SK-N-SH (cell line): Measurements from ENCODE around the gene HLA-E. TPM values are rescaled to one million over a fixed set of nuclear protein-coding genes. Genes with fewer than 3 reads are reported as not detected.

Experiments
- CTCF ChIA-PET: fragments of 300-600, 350-600 bp; formaldehyde crosslinking; extraction: SDS; loops from one replicate; lab custom pipeline; 2021; lab: Yijun Ruan, JAX
- POLR2A ChIA-PET: fragments of 350-600 bp; sonication (Branson Sonifier 250); formaldehyde crosslinking; extraction: SDS; loops from one replicate; lab custom pipeline; 2020; ENCODE audit warnings: antibody characterized with exemption, inconsistent platforms; lab: Yijun Ruan, JAX
- DNase-seq: peaks from one replicate; pipeline ENCODE4 v3.0.0; 2012
- H2AFZ ChIP-seq: fragments of 200-600 bp; sonication (generic); 2 replicates; pipeline ENCODE4 v1.8.1; 2016; ENCODE audit warnings: antibody characterized with exemption, mild to moderate bottlenecking, low read depth
- H3F3A ChIP-seq: fragments of 200-600 bp; sonication (generic); replicated peaks from 2 replicates; pipeline ENCODE3; 2016; ENCODE audit warnings: antibody characterized with exemption, mild to moderate bottlenecking; ENCODE audit not compliant: insufficient read depth
- H3K27ac ChIP-seq, 2 experiments: fragments of 200-500 bp in 1 of 2; fragments of 200-600 bp in 1 of 2; sonication (Bioruptor generic) in 1 of 2; sonication (generic), shearing (Covaris generic) in 1 of 2; 2 replicates each; pipeline versions ENCODE4 v1.5.1 to v1.6.1; 2014 to 2016; ENCODE audit warnings: low read depth in 2 of 2, inconsistent platforms in 1 of 2, low read length in 1 of 2, mild to moderate bottlenecking in 1 of 2, mixed read lengths in 1 of 2
- H3K27me3 ChIP-seq: fragments of 200-600 bp; sonication (generic), shearing (Covaris generic); 2 replicates; pipeline ENCODE4 v1.6.1; 2016; ENCODE audit warnings: mixed run types; ENCODE audit not compliant: insufficient read depth
- H3K36me3 ChIP-seq, 2 experiments: fragments of 200-500 bp in 1 of 2; fragments of 200-600 bp in 1 of 2; sonication (Bioruptor generic) in 1 of 2; sonication (generic) in 1 of 2; replicated peaks in 1 of 2; 2 replicates each; pipeline versions ENCODE3 to v1.5.1; 2014 to 2016; ENCODE audit warnings: low read length in 1 of 2, mild to moderate bottlenecking in 1 of 2; ENCODE audit not compliant: insufficient read depth in 2 of 2, control insufficient read depth in 1 of 2
- H3K4me1 ChIP-seq, 2 experiments: fragments of 200-500 bp in 1 of 2; fragments of 200-600 bp in 1 of 2; sonication (Bioruptor generic) in 1 of 2; sonication (generic), shearing (Covaris generic) in 1 of 2; 2 replicates each; pipeline versions ENCODE4 v1.5.1 to v1.6.1; 2014 to 2016; ENCODE audit warnings: low read depth in 1 of 2, low read length in 1 of 2, mixed run types in 1 of 2; ENCODE audit not compliant: insufficient read depth in 2 of 2, control insufficient read depth in 1 of 2
- H3K4me2 ChIP-seq: fragments of 200-600 bp; sonication (generic), shearing (Covaris generic); 2 replicates; pipeline ENCODE4 v1.6.1; 2017; ENCODE audit warnings: mixed run types
- H3K4me3 ChIP-seq, 2 experiments: fragments of 200-500 bp in 1 of 2; fragments of 200-600 bp in 1 of 2; sonication (Bioruptor generic) in 1 of 2; sonication (generic), shearing (Covaris generic) in 1 of 2; 2 replicates each; pipeline versions ENCODE4 v1.5.1 to v1.8.1; 2014 to 2016; ENCODE audit warnings: low read depth in 2 of 2, inconsistent platforms in 1 of 2, low read length in 1 of 2, mild to moderate bottlenecking in 1 of 2, mixed read lengths in 1 of 2, moderate library complexity in 1 of 2
- H3K79me2 ChIP-seq: fragments of 200-600 bp; sonication (generic); 2 replicates; pipeline ENCODE4 v1.8.1; 2017; ENCODE audit warnings: mild to moderate bottlenecking; ENCODE audit not compliant: insufficient read depth
- H3K9ac ChIP-seq: fragments of 200-600 bp; sonication (generic); 2 replicates; pipeline ENCODE4 v1.6.1; 2017; ENCODE audit warnings: mixed run types
- H3K9me2 ChIP-seq: fragments of 200-600 bp; sonication (generic); 2 replicates; pipeline ENCODE4 v1.6.1; 2017; ENCODE audit warnings: mixed run types
- H3K9me3 ChIP-seq: fragments of 200-600 bp; sonication (generic); 2 replicates; pipeline ENCODE4 v1.6.1; 2017; ENCODE audit warnings: mixed run types, mild to moderate bottlenecking, moderate library complexity
- H4K20me1 ChIP-seq: fragments of 200-600 bp; sonication (generic); 2 replicates; pipeline ENCODE4 v1.6.1; 2017; ENCODE audit warnings: mild to moderate bottlenecking, mixed run types; ENCODE audit not compliant: insufficient read depth
- CHD2 ChIP-seq: fragments of 150-350 bp; IDR thresholded peaks from 2 replicates; pipeline ENCODE4 v1.6.1; 2018; ENCODE audit warnings: low read length; ENCODE audit not compliant: partially characterized antibody
- ELF1 ChIP-seq: IDR thresholded peaks from 2 replicates; pipeline ENCODE4 v1.4.0; 2012
- EP300 ChIP-seq, 2 experiments: IDR thresholded peaks; 2 replicates each; pipeline versions ENCODE4 v1.4.0 to v1.6.1; 2012; ENCODE audit warnings: borderline replicate concordance in 1 of 2, low read depth in 1 of 2, low read length in 1 of 2
- EZH2phosphoT487 ChIP-seq: fragments of 200-600 bp; sonication (generic); IDR thresholded peaks from 2 replicates; pipeline ENCODE4 v1.6.1; 2017; ENCODE audit warnings: low read depth, mixed run types, mild to moderate bottlenecking, antibody characterized with exemption, moderate library complexity, borderline replicate concordance
- GABPA ChIP-seq: IDR thresholded peaks from 2 replicates; pipeline ENCODE4 v1.4.0; 2012; ENCODE audit warnings: low read depth, mild to moderate bottlenecking
- IRF3 ChIP-seq: fragments of 150-350 bp; IDR thresholded peaks from 2 replicates; pipeline ENCODE4 v1.6.1; 2016; ENCODE audit warnings: mild to moderate bottlenecking, low read depth, low read length
- JUND ChIP-seq: IDR thresholded peaks from 2 replicates; pipeline ENCODE4 v1.4.0; 2012
- MAX ChIP-seq: IDR thresholded peaks from 2 replicates; pipeline ENCODE4 v1.4.0; 2012; ENCODE audit warnings: low read depth
- MXI1 ChIP-seq: IDR thresholded peaks from 2 replicates; pipeline ENCODE4 v1.6.1; 2012; ENCODE audit warnings: mild to moderate bottlenecking, low read depth, low read length, improper control_type of control experiment
- NFIC ChIP-seq: IDR thresholded peaks from 2 replicates; pipeline ENCODE4 v1.4.0; 2012; ENCODE audit warnings: borderline replicate concordance
- RAD21 ChIP-seq: IDR thresholded peaks from 2 replicates; pipeline ENCODE4 v1.6.1; 2012; ENCODE audit warnings: mild to moderate bottlenecking, low read length
- RCOR1 ChIP-seq: fragments of 150-350 bp; IDR thresholded peaks from 2 replicates; pipeline ENCODE4 v1.6.1; 2017; ENCODE audit warnings: antibody characterized with exemption, low read length
- RXRA ChIP-seq: IDR thresholded peaks from 2 replicates; pipeline ENCODE4 v1.4.0; 2012; ENCODE audit warnings: low read depth, mild to moderate bottlenecking, borderline replicate concordance
- SIN3A ChIP-seq: IDR thresholded peaks from 2 replicates; pipeline ENCODE4 v1.6.1; 2012; ENCODE audit warnings: low read depth, mild to moderate bottlenecking, low read length, moderate library complexity, borderline replicate concordance
- TAF1 ChIP-seq: IDR thresholded peaks from 2 replicates; pipeline ENCODE4 v1.6.1; 2012; ENCODE audit warnings: low read depth, mild to moderate bottlenecking, low read length, moderate library complexity, borderline replicate concordance
- TCF12 ChIP-seq: IDR thresholded peaks from 2 replicates; pipeline ENCODE4 v1.4.0; 2012
- YY1 ChIP-seq: IDR thresholded peaks from 2 replicates; pipeline ENCODE4 v1.4.0; 2012; ENCODE audit warnings: low read depth, mild to moderate bottlenecking
- WGBS: methylation state at CpG from one replicate; pipeline ENCODE4 v1.1.6; 2017; ENCODE audit warnings: low lambda C conversion rate; 5-methylcytosine and 5-hydroxymethylcytosine counted together
- polyA plus RNA-seq, 3 experiments: library from polyadenylated mRNA; depleted of rRNA; stranded (reverse); fragments of >200 nt; gene quantifications; 2 replicates each; pipeline ENCODE4 v1.2.3, GENCODE V29; 2012
- TF ChIP-seq, protein P1 (sequence below): fragments of 200-600 bp; sonication (generic); IDR thresholded peaks from 2 replicates; pipeline ENCODE4 v1.6.1; 2017; ENCODE audit warnings: antibody characterized with exemption, mild to moderate bottlenecking, moderate library complexity
- TF ChIP-seq, protein P2 (sequence below): IDR thresholded peaks from 2 replicates; pipeline ENCODE4 v1.4.0; 2012; ENCODE audit warnings: low read depth, borderline replicate concordance

Gene HLA-E
- polyA plus RNA-seq, 1 of the 3 experiments (the other 2 are of a cell fraction): 90.9 TPM

GRCh38 chr6:30507849-30508827 lies 18.8 kb downstream of the HLA-E start:
- Histone ChIP-seq H2AFZ (no peak overlapping the region), H3K27me3 (no peaks in the 10 kb centered on the region), H3K4me1 (no peaks in the 10 kb centered on the region), H4K20me1 (no peaks in the 10 kb centered on the region), H3K79me2 (no peaks in the 10 kb centered on the region), H3K27ac (no peak overlapping the region), H3K9me3 (no peaks in the 10 kb centered on the region), H3F3A (peaks cover 4% of the 10 kb centered on the region), H3K36me3 (no peaks in the 10 kb centered on the region), H3K4me2 (no peak overlapping the region), H3K9ac (no peak overlapping the region), H3K4me3 (no peak overlapping the region), H3K9me2 (no peaks in the 10 kb centered on the region)
- ChIA-PET POLR2A (no interaction called here), CTCF (interaction anchor here (0.9 to 2.5 kb wide), 4 partner anchors 14 to 33 kb away, joined by 3 to 15 read pairs (median 6); no protein-coding TSS in a partner anchor)
- 52% methylated on average over 5 of the region's 5 CpGs for WGBS
- DNase-seq: no peak
- TF ChIP-seq EZH2phosphoT487: no peak
- TF ChIP-seq, protein P1, sequence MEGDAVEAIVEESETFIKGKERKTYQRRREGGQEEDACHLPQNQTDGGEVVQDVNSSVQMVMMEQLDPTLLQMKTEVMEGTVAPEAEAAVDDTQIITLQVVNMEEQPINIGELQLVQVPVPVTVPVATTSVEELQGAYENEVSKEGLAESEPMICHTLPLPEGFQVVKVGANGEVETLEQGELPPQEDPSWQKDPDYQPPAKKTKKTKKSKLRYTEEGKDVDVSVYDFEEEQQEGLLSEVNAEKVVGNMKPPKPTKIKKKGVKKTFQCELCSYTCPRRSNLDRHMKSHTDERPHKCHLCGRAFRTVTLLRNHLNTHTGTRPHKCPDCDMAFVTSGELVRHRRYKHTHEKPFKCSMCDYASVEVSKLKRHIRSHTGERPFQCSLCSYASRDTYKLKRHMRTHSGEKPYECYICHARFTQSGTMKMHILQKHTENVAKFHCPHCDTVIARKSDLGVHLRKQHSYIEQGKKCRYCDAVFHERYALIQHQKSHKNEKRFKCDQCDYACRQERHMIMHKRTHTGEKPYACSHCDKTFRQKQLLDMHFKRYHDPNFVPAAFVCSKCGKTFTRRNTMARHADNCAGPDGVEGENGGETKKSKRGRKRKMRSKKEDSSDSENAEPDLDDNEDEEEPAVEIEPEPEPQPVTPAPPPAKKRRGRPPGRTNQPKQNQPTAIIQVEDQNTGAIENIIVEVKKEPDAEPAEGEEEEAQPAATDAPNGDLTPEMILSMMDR: no peak
- TF ChIP-seq CHD2: no peak
- TF ChIP-seq ELF1: no peak
- no peak for TF ChIP-seq RXRA
- TF ChIP-seq MXI1: no peak
- TF ChIP-seq MAX: no peak
- TF ChIP-seq EP300 (IDR thresholded peaks at IDR 0.05; ENCODE audit: borderline replicate concordance in 1 of 2, low read depth in 1 of 2, low read length in 1 of 2): no peak
- no peak for TF ChIP-seq NFIC
- no peak for TF ChIP-seq RCOR1
- no peak for TF ChIP-seq TCF12
- TF ChIP-seq JUND: no peak
- no peak for TF ChIP-seq IRF3
- TF ChIP-seq, protein P2, sequence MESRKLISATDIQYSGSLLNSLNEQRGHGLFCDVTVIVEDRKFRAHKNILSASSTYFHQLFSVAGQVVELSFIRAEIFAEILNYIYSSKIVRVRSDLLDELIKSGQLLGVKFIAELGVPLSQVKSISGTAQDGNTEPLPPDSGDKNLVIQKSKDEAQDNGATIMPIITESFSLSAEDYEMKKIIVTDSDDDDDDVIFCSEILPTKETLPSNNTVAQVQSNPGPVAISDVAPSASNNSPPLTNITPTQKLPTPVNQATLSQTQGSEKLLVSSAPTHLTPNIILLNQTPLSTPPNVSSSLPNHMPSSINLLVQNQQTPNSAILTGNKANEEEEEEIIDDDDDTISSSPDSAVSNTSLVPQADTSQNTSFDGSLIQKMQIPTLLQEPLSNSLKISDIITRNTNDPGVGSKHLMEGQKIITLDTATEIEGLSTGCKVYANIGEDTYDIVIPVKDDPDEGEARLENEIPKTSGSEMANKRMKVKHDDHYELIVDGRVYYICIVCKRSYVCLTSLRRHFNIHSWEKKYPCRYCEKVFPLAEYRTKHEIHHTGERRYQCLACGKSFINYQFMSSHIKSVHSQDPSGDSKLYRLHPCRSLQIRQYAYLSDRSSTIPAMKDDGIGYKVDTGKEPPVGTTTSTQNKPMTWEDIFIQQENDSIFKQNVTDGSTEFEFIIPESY: no peak
- TF ChIP-seq GABPA: no peak
- TF ChIP-seq SIN3A: no peak
- no peak for TF ChIP-seq RAD21
- no peak for TF ChIP-seq YY1
- no peak for TF ChIP-seq TAF1
